Endothelial cell of umbilical vein (primary cell): ENCODE results near the gene ASB8. TPM values are rescaled to one million over a fixed set of nuclear protein-coding genes. Genes with fewer than 3 reads are reported as not detected.

Experiments used
- BruUV-seq: library from RNA; stranded (reverse); fragments of 400-500 nt; replicated peaks from 2 replicates; lab custom pipeline; 2021; lab: Mats Ljungman, UMichigan
- CTCF ChIA-PET: fragments of 300-600, 350-600 bp; sonication (Branson Sonifier 250); formaldehyde crosslinking; loops from one replicate; lab custom pipeline; 2021; ENCODE audit warnings: antibody characterized with exemption, inconsistent platforms; lab: Charles Lee
- POLR2A ChIA-PET: fragments of 300-600, 350-600 bp; sonication (Branson Sonifier 250); formaldehyde crosslinking; loops from one replicate; lab custom pipeline; 2021; ENCODE audit warnings: antibody characterized with exemption, inconsistent platforms; lab: Charles Lee
- DNase-seq: peaks from one replicate; pipeline ENCODE4 v3.0.0-alpha.2; 2011; ENCODE audit warnings: low read depth, low spot score
- FAIRE-seq: peaks from 2 replicates; lab custom pipeline; 2011; peaks lifted over from hg19 to GRCh38; lab: Jason Lieb, UNC
- H2AFZ ChIP-seq: 2 replicates; pipeline ENCODE4 v1.6.0; 2012; ENCODE audit warnings: low read depth, low read length, control low read depth, inconsistent platforms
- H3K27ac ChIP-seq: 2 replicates; pipeline ENCODE4 v1.5.1; 2011; ENCODE audit warnings: low read depth, mild to moderate bottlenecking, control low read depth, low read length, moderate library complexity; ENCODE audit not compliant: insufficient read depth
- H3K27me3 ChIP-seq, 2 experiments: 2 replicates each; pipeline versions ENCODE4 v1.6.0 to v1.6.1; 2011; ENCODE audit warnings: low read length in 2 of 2, mixed read lengths in 1 of 2; ENCODE audit not compliant: control insufficient read depth in 2 of 2, insufficient read depth in 2 of 2
- H3K36me3 ChIP-seq, 2 experiments: 2 replicates in 1 of 2; 3 replicates in 1 of 2; pipeline ENCODE4 v1.5.1; 2011; ENCODE audit warnings: low read length in 2 of 2, mild to moderate bottlenecking in 1 of 2, moderate library complexity in 1 of 2; ENCODE audit not compliant: control insufficient read depth in 2 of 2, insufficient read depth in 2 of 2; ENCODE audit errors: extremely low read depth in 1 of 2
- H3K4me1 ChIP-seq: 3 replicates; pipeline ENCODE4 v1.5.1; 2011; ENCODE audit warnings: mild to moderate bottlenecking, low read length; ENCODE audit not compliant: control insufficient read depth, insufficient read depth; ENCODE audit errors: extremely low read depth
- H3K4me2 ChIP-seq: 2 replicates; pipeline ENCODE4 v1.6.1; 2011; ENCODE audit warnings: low read length, control low read depth, mixed read lengths; ENCODE audit not compliant: insufficient read depth
- H3K4me3 ChIP-seq, 3 experiments: fragments of 200-600 bp in 1 of 3; sonication (generic), shearing (Covaris generic) in 1 of 3; replicated peaks in 1 of 3; 2 replicates each; pipeline ENCODE4 v1.5.1; 2011 to 2016; ENCODE audit warnings: control low read depth in 3 of 3, low read length in 3 of 3, mild to moderate bottlenecking in 2 of 3, inconsistent platforms in 1 of 3, low read depth in 1 of 3, moderate library complexity in 1 of 3; ENCODE audit not compliant: insufficient read depth in 1 of 3
- H3K79me2 ChIP-seq: 2 replicates; pipeline ENCODE4 v1.6.0; 2012; ENCODE audit warnings: low read length, inconsistent platforms; ENCODE audit not compliant: control insufficient read depth, insufficient read depth
- H3K9ac ChIP-seq: replicated peaks from 2 replicates; pipeline ENCODE3; 2011; ENCODE audit warnings: low read length, control low read depth; ENCODE audit not compliant: insufficient read depth; ENCODE audit errors: extremely low read depth
- H3K9me1 ChIP-seq: replicated peaks from 3 replicates; pipeline ENCODE4 v1.6.0; 2011; ENCODE audit warnings: mild to moderate bottlenecking, low read length; ENCODE audit not compliant: control insufficient read depth, insufficient read depth; ENCODE audit errors: extremely low read depth
- H3K9me3 ChIP-seq: replicated peaks from 2 replicates; pipeline ENCODE4 v1.5.1; 2012; ENCODE audit warnings: low read length, inconsistent platforms; ENCODE audit not compliant: control insufficient read depth, insufficient read depth
- H4K20me1 ChIP-seq: replicated peaks from 2 replicates; pipeline ENCODE3; 2011; ENCODE audit warnings: mild to moderate bottlenecking, low read length; ENCODE audit not compliant: control insufficient read depth, insufficient read depth; ENCODE audit errors: extremely low read depth
- CTCF ChIP-seq, 2 donors: IDR thresholded peaks; 1 replicate in 1 of 2; 2 replicates in 1 of 2; pipeline ENCODE4 v1.5.1; 2011; ENCODE audit warnings: low read length in 2 of 2, mild to moderate bottlenecking in 2 of 2, moderate library complexity in 2 of 2, control low read depth in 1 of 2, inconsistent platforms in 1 of 2, low read depth in 1 of 2; ENCODE audit not compliant: insufficient read depth in 1 of 2; ENCODE audit errors: extremely low read depth in 1 of 2
- EZH2 ChIP-seq: IDR thresholded peaks from 2 replicates; pipeline ENCODE4 v1.6.1; 2012; ENCODE audit warnings: borderline replicate concordance, low read depth, mild to moderate bottlenecking, moderate library complexity, low read length, inconsistent platforms; ENCODE audit not compliant: severe bottlenecking
- FOS ChIP-seq: IDR thresholded peaks from 2 replicates; pipeline ENCODE4 v1.6.1; 2011; ENCODE audit warnings: mild to moderate bottlenecking, low read length, moderate library complexity, borderline replicate concordance; ENCODE audit not compliant: insufficient read depth
- GATA2 ChIP-seq: IDR thresholded peaks from 2 replicates; pipeline ENCODE4 v1.7.0; 2011; ENCODE audit warnings: low read depth, mild to moderate bottlenecking, moderate library complexity, mixed read lengths, low read length; ENCODE audit not compliant: insufficient read length, insufficient read depth
- JUN ChIP-seq: IDR thresholded peaks from 2 replicates; pipeline ENCODE4 v1.6.1; 2011; ENCODE audit warnings: borderline replicate concordance, low read depth; ENCODE audit not compliant: insufficient read length, insufficient read depth
- MAX ChIP-seq: IDR thresholded peaks from 2 replicates; pipeline ENCODE4 v1.6.1; 2011; ENCODE audit not compliant: insufficient read depth, insufficient read length
- MYC ChIP-seq: IDR thresholded peaks from one replicate; pipeline ENCODE4 v1.6.1; 2011; ENCODE audit warnings: mild to moderate bottlenecking, low read depth, low read length
- POLR2A ChIP-seq: IDR thresholded peaks from 2 replicates; pipeline ENCODE4 v1.6.1; 2012; ENCODE audit warnings: low read depth, mild to moderate bottlenecking, control low read depth, low read length
- POLR2AphosphoS5 ChIP-seq: IDR thresholded peaks from 2 replicates; pipeline ENCODE4 v1.6.1; 2012; ENCODE audit warnings: low read depth, mild to moderate bottlenecking, control low read depth, low read length, moderate library complexity; ENCODE audit not compliant: insufficient read depth
- dilution Hi-C: fragments of 300-500 bp; cut with MboI; formaldehyde crosslinking; loops from one replicate; pipeline ENCODE4 v1.15.0; 2019; ENCODE audit warnings: low sequenced_read_pairs; ENCODE audit not compliant: extremely low pct_ligation_motif_present
- intact Hi-C: fragments of 100-400 bp; cut with micrococcal nuclease; formaldehyde crosslinking; loops from one replicate; pipeline ENCODE4 v1.10.0; 2022
- polyA plus RNA-seq, 4 experiments: library from polyadenylated mRNA; depleted of rRNA in 3 of 4; stranded (reverse) in 3 of 4; unstranded in 1 of 4; fragments of >200 nt; gene quantifications; 2 replicates each; pipeline versions ENCODE4 v1.2.1 to v1.2.3, GENCODE V29; 2011 to 2012; ENCODE audit warnings: missing spikeins in 1 of 4
- total RNA-seq: library from RNA; stranded (reverse); gene quantifications from 2 replicates; pipeline ENCODE4 v1.2.3, GENCODE V29; 2021

Gene ASB8
- total and polyA plus RNA-seq, 2 donors (not counting 3 experiments of a cell fraction or from before 2014, with no cell fraction given), result 14.9 to 29.7 TPM

- Histone ChIP-seq H3K4me1 (peaks cover 10% of the 10 kb centered on the region), H3K4me3 (peak overlapping the region in 2 of 3 experiments; percentile 44 to 71), H3K36me3 (no peaks in the 10 kb centered on the region), H3K9me1 (no peaks in the 10 kb centered on the region), H3K79me2 (no peaks in the 10 kb centered on the region), H3K27ac (no peak overlapping the region), H3K9me3 (no peaks in the 10 kb centered on the region), H2AFZ (peak overlapping the region; percentile 86), H3K4me2 (peak overlapping the region; percentile 99), H3K27me3 (peaks cover 0 to 11% of the 10 kb centered on the region in 2 experiments), H3K9ac (peak overlapping the region; percentile 89), H4K20me1 (no peaks in the 10 kb centered on the region)
- no peak for FAIRE-seq
- POLR2A ChIA-PET, result no interaction called here
- CTCF ChIA-PET, result interaction anchor here (1.2 to 3.5 kb wide), 9 partner anchors 10 to 419 kb away, joined by 3 to 19 read pairs (median 14); partner anchors contain the start of genes ASB8, CCDC184 and TMEM106C
- TF ChIP-seq CTCF (IDR thresholded peaks at IDR 0.05; ENCODE audit: extremely low read depth in 1 of 2, insufficient read depth in 1 of 2, low read depth in 1 of 2, low read length in 2 of 2), result no peak
- TF ChIP-seq FOS, result no peak
- TF ChIP-seq POLR2A, result no peak
- TF ChIP-seq GATA2, result no peak
- TF ChIP-seq MAX, result no peak
- TF ChIP-seq JUN, result no peak
- no peak for TF ChIP-seq POLR2AphosphoS5
- TF ChIP-seq MYC, result no peak
- no peak for TF ChIP-seq EZH2
- DNase-seq, result no peak
- intact Hi-C loops, result loop anchor here (1.0 to 10.0 kb wide), 4 partner anchors 16 to 255 kb away; partner anchors contain the start of genes CCDC184 and COL2A1
- BruUV-seq, result no TSS peak
- dilution Hi-C loops, result no loop called here
These were observed 41.7 kb upstream of the ASB8 start for GRCh38 chr12:48198985-48199384.
